Activated T-cell treated with anti-CD3 and anti-CD28 coated beads, Interleukin-2, amount 50 U/mL, for 1 hour (primary cell): ENCODE results near the gene ANKRD9.
"Not testable (repeated sequence)": the region's sequence is repeated elsewhere in the genome, so short reads cannot be mapped to it uniquely, and the experiment has no call there.

Experiments used
- DNase-seq: peaks from one replicate; pipeline ENCODE4 v3.0.0-alpha.2; 2020

ANKRD9 gene

DNA sequence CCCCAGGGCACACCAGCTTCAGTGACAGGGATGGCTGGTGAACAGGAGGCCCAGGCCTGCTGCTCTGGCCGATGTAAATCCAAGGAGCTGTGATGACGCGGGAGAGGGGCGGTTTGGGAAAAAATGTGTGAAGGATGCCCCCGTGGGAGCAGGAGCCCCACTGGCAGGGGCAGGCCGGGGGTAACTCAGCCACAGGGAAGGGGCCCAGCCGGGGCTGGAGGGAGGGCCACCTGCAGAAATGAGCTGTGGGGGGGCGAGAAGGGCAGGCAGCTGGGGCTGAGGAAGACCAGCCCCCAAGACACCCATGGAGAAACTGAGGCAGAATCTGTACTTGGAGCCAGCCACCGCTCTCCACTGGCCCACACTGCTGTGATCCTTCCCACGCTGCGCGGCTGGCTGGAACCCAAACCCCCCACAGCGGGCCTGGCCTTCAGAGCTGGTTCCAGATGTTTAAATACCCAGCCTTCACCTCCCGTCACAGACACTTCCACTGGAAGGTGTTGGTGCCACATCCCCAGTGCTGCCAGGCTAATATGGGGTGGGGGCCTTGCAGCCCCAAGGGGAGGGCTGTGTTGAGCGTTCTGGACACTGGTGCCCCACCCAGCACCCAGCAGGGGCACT, 28.5 kb upstream of the ANKRD9 start:
- DNase-seq = no peak

DNA sequence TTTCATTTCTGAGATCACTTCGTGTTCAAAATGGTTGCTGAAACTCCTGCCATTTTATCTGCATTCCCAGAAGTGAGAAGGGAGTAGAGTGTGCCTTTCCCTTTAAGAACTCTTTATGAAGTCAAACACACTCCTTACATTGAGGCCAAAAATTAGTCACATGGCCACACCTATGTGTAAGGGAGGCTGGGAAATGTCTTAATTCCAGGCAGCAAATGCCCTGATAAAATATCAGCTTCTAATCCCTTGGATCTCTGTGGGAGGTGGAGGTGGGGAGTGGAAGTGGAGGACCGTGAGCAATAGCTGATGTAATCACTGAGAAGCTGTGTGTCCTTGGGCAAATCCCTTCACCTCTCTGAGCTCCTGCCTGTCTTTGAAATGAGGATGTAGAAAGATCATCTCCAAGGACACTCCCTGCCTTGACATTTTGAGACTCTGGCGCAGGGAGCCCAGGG, 22.7 kb upstream of the ANKRD9 start:
- DNase-seq = no peak

DNA sequence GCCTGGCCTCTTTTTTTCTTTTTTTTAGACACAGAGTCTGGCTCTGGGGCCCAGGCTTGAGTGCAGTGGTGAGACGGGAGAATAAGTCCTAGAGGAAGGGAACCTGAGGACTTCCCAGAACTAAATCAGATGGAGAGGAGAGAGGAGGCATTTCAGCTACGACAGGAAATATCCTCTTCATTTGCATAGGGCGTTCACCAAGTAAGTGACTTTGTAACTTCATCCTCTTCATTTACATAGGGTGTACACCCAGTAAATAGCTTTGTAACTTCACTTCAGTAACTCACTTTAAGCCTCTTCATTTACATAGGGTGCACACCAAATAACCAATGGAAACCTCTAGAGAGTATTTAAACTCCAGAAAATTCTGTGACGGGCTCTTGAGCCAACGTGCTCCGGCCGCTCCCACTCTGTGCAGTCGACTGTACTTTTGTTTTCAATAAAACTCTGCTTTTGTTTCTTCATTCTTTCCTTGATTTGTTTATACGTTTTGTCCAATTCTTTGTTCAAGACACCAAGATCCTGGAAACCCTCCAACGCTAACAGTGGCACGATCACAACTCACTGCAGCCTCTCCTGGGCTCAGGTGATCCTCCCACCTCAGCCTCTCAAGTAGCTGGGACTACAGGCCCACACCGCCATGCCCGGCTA, 21.4 kb upstream of the ANKRD9 start:
- DNase-seq = no peak

DNA sequence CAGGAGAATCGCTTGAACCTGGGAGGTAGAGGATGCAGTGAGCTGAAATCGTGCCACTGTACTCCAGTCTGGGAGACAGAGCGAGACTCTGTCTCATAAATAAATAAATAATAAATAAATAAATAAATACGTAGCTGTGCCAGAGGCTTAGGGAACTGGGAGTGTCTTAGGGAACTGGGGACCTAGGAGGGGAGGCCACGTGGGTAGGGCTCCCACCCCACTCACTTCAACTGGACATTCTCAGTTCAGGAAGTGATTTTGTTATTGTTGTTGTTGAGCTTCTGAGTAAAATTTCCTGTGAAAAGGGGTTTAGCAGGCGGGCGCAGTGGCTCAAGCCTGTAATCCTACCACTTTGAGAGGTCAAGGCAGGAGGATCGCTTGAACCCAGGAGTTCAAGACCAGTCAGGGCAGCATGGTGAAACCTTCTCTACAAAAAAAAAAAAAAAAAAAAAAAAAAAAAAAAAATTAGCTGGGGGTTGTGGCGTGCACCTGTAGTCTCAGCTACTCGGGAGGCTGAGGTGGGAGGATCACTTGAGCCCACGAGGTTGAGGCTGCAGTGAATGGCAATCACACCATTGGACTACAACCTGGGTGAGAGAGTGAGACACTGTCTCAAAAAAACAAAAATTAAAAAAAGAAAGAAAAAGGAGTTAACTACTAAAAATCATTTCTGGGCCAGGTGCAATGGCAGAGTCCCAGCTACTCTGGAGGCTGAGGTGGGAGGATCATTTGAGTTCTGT, 19.0 kb upstream of the ANKRD9 start:
- DNase-seq = no peak

DNA sequence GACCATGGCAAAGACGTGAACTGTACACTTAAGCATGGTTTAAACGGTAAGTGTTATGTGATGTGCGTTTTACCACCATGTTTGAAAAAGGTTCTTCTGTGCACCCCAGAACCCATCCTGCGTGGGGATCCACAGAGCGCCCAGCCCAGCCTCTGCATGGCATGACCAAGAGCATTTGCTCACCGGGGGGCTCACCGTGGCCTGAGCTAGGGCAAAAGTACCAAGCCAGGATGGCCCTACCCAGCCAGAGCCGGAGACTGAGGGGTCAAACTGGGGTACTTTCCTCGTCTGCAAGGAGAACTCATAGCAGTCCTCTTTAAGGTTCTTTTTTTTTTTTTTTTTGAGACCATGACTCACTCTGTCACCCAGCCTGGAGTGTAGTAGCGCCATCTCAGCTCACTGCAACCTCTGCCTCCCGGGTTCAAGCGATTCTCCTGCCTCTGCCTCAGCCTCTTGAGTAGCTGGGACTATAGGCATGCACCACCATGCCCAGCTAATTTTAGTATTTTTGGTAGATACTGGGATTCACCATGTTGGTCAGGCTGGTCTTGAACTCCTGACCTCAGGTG, 16.4 kb upstream of the ANKRD9 start:
- DNase-seq = no peak

DNA sequence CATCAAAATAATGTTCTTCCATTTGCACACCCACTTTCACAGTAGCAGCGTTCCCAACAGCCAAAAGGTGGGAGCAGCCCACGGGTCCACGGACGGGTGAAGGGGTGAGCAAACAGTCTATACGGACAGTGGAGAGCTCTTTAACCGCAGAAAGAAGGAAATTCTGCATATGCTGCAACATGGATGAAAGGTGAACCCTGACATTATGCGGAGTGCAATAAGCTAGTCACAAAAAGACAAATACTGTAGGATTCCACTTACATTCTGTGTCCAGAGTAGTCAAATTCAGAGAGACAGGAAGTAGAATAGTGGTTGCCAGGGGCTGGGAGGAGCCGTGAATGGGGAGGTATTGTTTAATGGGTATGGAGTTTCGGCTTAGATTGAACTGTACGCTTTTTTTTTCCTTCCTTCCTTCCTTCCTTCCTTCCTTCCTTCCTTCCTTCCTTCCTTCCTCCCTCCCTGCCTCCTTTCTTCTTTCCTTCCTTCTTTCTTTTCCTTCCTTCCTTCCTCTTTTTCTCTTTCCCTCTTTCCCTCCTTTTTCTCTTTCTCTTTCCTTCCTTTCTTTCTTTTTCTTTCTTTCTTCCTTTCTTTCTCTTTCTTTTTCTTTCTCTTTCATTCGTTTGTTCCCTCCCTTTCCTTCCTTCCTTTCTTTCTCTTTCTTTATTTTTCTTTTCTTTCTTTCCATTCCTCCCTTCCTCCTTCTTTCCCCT, 15.8 kb upstream of the ANKRD9 start:
- no peak for DNase-seq

DNA sequence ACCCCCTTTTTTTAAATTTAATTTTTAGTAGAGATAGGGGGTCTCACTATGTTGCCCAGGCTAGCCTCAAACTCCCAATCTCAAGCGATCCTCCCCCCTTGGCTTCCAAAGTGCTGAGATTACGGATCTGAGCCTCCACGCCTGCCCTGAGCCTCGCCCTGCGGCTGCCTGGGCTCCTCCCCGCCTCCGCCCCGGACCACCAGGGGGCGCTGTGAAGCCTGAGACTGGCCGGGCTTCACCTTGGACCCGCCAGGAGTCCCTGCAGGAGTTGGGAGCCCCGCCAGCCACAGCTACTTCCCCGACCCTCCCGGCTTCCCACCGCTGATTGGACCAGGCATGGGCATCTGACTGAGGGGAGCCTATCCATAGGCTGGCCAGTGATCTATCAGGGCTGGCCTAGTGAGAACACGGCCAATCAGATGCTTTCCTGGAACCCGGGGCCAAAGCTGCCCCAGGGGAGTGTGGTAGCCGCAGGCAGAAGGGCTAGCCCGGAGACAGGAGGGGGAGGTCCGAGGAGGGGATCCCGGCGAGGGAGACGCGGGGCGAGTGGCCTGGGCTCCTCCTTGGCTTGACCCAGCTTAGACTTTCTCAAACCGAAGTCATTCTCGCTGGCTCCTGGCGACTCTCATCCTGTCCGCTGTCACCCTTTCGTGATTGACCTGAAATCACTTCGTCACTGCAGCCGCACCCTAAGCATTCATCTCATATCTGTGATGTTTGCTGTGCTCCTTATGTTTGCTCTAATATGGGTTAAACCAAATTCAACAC, 15.1 kb upstream of the ANKRD9 start:
- peak; percentile 94 for DNase-seq

DNA sequence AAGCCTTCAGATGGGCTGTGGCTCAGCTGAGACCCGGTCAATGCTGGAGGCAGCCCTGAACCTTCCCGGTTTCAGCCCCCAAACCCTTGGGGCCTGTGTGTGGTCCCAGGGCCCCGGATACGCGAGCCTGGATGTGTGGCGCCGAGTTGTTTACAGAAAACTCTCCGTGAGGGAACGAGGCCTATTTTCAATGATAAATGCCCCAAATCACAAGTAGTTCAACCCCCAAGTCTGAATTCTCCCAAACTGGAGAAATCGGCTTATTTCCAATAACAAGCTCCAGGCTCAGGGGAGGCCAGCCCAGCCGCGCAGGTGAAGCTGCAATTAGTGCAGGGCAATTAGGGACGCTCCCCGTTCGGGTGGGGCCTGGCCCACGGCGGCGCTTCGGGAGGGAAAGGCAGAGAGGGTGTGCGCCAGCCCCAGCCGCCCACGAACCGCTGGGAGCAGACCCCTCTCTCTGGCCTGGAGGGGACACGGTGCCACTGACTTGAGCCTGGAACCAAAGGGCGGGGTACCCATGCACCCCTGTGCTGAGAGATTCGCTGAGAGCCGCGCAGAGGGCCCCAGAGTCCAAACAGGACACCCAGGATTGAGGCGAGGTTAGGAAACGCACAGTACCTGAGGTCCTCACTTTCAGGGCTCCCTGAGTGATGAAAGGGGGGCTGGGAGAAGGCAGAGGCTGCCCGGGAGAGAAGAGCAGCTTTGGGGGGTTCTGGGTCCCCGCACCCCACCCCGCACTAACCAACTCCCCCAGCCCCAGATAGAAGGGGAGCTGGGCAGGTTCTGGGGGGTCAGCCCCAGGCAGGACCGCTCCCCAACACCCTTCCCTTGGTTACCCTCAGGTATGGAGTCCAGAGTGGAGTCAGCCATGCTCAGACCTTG, 14.2 kb upstream of the ANKRD9 start:
- no peak for DNase-seq

DNA sequence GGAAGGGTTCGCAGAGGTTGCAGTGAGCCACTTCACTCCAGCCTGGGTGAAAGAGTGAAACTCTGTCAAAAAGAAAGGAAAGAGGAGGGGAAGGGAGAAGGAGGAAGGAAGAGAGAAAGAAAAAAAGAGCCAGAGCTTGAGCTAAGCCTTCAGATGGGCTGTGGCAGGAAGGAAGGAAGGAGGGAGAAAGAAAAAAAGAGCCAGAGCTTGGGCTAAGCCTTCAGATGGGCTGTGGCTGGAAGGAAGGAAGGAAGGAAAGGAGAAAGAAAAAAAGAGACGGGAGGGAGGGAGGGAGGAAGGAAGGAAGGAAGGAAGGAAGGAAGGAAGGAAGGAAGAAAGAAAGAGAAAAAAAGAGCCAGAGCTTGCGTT, 13.6 kb upstream of the ANKRD9 start:
- DNase-seq = no peak

GRCh38 chr14:102519709-102520108, 10.1 kb upstream of the ANKRD9 start:
- not testable (repeated sequence) for DNase-seq

- DNase-seq = no peak
Observed at GRCh38 chr14:102518063-102518648, 8.6 kb upstream of the ANKRD9 start.

DNA sequence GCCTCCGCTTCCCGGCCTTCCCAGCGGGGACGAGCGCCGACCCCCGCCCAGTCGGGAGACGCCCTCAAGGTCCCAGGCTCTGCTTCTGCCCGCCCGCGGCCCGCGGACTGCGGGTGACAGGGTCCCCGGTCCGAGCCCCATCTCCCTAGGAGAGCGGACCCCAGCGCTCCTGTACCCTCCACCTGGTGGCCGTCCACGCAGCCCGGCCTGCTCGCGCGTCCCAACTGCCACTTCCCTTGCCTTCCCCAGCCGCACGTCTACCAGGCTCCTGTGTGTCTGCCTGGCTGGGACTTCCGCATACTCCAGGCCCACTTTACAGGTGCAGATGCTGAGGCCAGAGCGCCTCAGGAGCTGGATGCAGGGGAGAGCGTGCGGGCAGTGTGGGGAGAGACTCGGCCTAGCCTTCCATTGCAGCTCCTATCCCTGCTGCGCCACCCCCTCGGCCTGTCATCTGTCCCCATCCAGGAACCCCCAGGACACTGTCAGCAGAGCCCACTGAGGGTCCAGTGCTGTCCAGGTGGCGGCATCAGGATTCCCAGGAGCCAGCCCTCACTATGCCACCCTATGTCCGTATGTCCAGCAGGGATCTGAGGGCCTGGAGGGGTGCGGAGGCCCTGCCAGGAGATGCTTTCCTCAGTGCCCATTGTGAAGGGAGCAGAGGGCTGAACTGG, 8.0 kb upstream of the ANKRD9 start:
- DNase-seq = no peak

- DNase-seq = peak; percentile 79
Observed at GRCh38 chr14:102516531-102517391, 7.2 kb upstream of the ANKRD9 start.

GRCh38 chr14:102514987-102515733, 5.6 kb upstream of the ANKRD9 start:
- DNase-seq = no peak

DNA sequence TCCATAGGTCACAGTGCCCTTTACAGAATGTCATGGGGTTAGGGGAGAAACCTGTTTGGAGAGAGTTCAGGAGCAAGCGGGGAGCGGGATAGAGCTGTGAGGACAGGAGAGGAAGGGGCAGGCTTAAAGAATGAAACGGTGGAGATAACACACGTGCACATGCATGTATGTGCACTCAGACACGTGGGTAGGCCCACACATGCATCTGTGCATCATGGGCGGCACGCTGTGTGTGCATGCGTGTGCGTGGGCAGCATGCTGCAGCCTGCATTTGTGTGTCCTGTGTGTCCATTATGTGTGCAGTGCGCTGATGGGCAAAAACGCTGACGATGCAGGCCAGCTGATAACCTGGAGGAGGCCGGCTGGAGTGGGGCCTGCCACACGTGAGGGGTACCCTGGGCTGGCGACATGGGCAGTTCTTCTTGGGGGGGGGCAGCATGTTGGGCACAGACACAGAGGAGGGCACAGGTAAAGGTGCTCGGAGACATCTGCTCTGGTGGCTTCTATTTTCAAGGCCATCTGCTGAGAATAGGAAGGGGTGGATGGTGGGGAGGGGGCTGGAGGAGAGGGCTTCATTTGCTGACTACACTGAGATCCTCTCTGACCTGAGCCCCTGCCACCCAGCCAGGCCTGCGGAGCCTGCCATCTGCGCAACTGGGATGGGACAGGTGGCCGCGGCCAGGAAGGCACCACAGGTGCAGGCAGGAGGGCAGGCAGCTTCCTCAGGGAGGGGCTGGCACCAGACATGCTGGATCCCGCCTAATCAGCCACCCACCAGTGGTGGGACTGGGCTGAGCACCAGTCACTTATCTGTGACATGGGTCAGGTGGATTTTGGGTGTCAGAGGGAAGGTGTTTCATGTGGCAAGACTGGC, 4.6 kb upstream of the ANKRD9 start:
- no peak for DNase-seq

GRCh38 chr14:102512793-102513300, 3.3 kb upstream of the ANKRD9 start:
- DNase-seq = no peak

DNA sequence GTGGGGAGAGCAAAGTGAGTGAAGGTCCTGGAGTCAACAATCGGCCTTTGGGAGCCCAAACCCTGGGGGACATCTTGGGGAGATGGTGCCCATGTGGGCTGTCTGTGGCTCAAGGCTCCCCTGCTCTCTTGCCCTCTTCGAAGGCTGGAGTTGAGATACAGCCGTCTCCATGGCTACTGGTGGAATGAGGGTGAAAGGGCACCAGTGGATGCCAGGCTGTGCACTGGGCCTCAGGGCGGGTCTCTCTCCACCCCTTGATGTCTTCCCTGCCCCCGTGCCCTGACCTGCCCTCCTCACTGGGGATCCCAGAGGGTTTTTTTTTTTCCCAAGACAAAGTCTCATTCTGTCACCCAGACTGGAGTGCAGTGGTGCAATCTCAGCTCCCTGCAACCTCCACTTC, 2.0 kb upstream of the ANKRD9 start:
- no peak for DNase-seq
